Caco-2 (cell line): ENCODE measurements around the gene TMCC1. TPM values are rescaled to one million over a fixed set of nuclear protein-coding genes. Genes with fewer than 3 reads are reported as not detected.

ENCODE experiments used
- BruUV-seq: library from RNA; stranded (reverse); fragments of 400-500 nt; replicated peaks from 2 replicates; lab custom pipeline; 2021; lab: Mats Ljungman, UMichigan
- CTCF ChIA-PET: fragments of 300-600 bp; sonication (Branson Sonifier 250); formaldehyde crosslinking; loops from one replicate; lab custom pipeline; 2022; ENCODE audit warnings: antibody characterized with exemption; lab: Charles Lee
- POLR2A ChIA-PET: fragments of 300-600 bp; sonication (Branson Sonifier 250); formaldehyde crosslinking; loops from one replicate; lab custom pipeline; 2022; ENCODE audit warnings: antibody characterized with exemption; lab: Charles Lee
- DNase-seq, 2 experiments: peaks; one replicate each; pipeline versions ENCODE4 v3.0.0 to v3.0.0-alpha.2; 2020 to 2022
- H3K27me3 ChIP-seq: replicated peaks from 2 replicates; pipeline ENCODE4 v1.6.0; 2011; ENCODE audit warnings: low read length; ENCODE audit not compliant: control insufficient read depth, insufficient read depth
- H3K36me3 ChIP-seq: 2 replicates; pipeline ENCODE4 v1.5.1; 2011; ENCODE audit warnings: low read length; ENCODE audit not compliant: control insufficient read depth, insufficient read depth
- H3K4me1 ChIP-seq: fragments of 250-450 bp; sonication (Bioruptor Pico); 2 replicates; pipeline ENCODE4 v1.5.1; 2020; ENCODE audit warnings: mild to moderate bottlenecking
- H3K4me3 ChIP-seq: 2 replicates; pipeline ENCODE4 v1.5.1; 2011; ENCODE audit warnings: low read depth, mild to moderate bottlenecking, control low read depth, low read length
- H3K9me3 ChIP-seq: fragments of 250-450 bp; sonication (Bioruptor Pico); 2 replicates; pipeline ENCODE4 v1.5.1; 2020; ENCODE audit warnings: mild to moderate bottlenecking, moderate library complexity
- H3K27ac Mint-ChIP-seq: one replicate; pipeline ENCODE4 v1.8.0; 2022; ENCODE audit warnings: mixed read lengths; ENCODE audit not compliant: unreplicated experiment
- H3K27me3 Mint-ChIP-seq: one replicate; pipeline ENCODE4 v1.8.0; 2022; ENCODE audit warnings: mixed read lengths; ENCODE audit not compliant: insufficient read depth, unreplicated experiment
- H3K36me3 Mint-ChIP-seq: one replicate; pipeline ENCODE4 v1.8.0; 2022; ENCODE audit warnings: mild to moderate bottlenecking, mixed read lengths; ENCODE audit not compliant: insufficient read depth, unreplicated experiment
- H3K4me1 Mint-ChIP-seq: one replicate; pipeline ENCODE4 v1.8.0; 2022; ENCODE audit warnings: low read depth, mixed read lengths; ENCODE audit not compliant: unreplicated experiment
- H3K4me3 Mint-ChIP-seq: one replicate; pipeline ENCODE4 v1.8.0; 2022; ENCODE audit warnings: mild to moderate bottlenecking, moderate library complexity, mixed read lengths; ENCODE audit not compliant: unreplicated experiment
- H3K9me3 Mint-ChIP-seq: one replicate; pipeline ENCODE4 v1.8.0; 2022; ENCODE audit warnings: mixed read lengths; ENCODE audit not compliant: unreplicated experiment
- CTCF ChIP-seq, 2 experiments: fragments of 200-600 bp in 1 of 2; IDR thresholded peaks; 1 replicate in 1 of 2; 2 replicates in 1 of 2; pipeline versions ENCODE4 v1.5.1 to v1.8.0; 2011 to 2022; ENCODE audit warnings: antibody characterized with exemption in 1 of 2, control low read depth in 1 of 2, inconsistent platforms in 1 of 2, low read depth in 1 of 2, low read length in 1 of 2, mild to moderate bottlenecking in 1 of 2, moderate library complexity in 1 of 2; ENCODE audit not compliant: insufficient read depth in 1 of 2, severe bottlenecking in 1 of 2, unreplicated experiment in 1 of 2
- intact Hi-C: fragments of 100-400 bp; cut with micrococcal nuclease; formaldehyde crosslinking; loops from one replicate; pipeline ENCODE4 v1.10.0; 2022; ENCODE audit not compliant: unreplicated experiment
- total RNA-seq: library from RNA; stranded (reverse); gene quantifications from 2 replicates; pipeline ENCODE4 v1.2.3, GENCODE V29; 2022

Gene TMCC1
- total RNA-seq, 1 experiment from 2014 or later: 27.8 TPM

- peaks cover 15% of the 10 kb centered on the region for H3K4me1 ChIP-seq
- POLR2A ChIA-PET: interaction anchor here (0.6 to 0.7 kb wide), 2 partner anchors 19 to 207 kb away, joined by 3 to 6 read pairs; no protein-coding TSS in a partner anchor
- DNase-seq: no peak
- no peaks in the 10 kb centered on the region for H3K9me3 ChIP-seq
- CTCF ChIA-PET: interaction anchor here (0.7 to 3.3 kb wide), 4 partner anchors 67 to 242 kb away, joined by 3 to 38 read pairs (median 11); no protein-coding TSS in a partner anchor
- Mint-ChIP-seq H3K4me3 (peak overlapping the region; percentile 97), H3K27ac (peak overlapping the region; percentile 76), H3K27me3 (no peaks in the 10 kb centered on the region), H3K4me1 (peaks cover 11% of the 10 kb centered on the region), H3K36me3 (peaks cover 20% of the 10 kb centered on the region), H3K9me3 (no peaks in the 10 kb centered on the region)
- H3K27me3 ChIP-seq: no peaks in the 10 kb centered on the region
- H3K4me3 ChIP-seq: no peak overlapping the region
- intact Hi-C loops: loop anchor here (5.0 kb wide), 1 partner anchor 243 kb away; no protein-coding TSS in a partner anchor
- H3K36me3 ChIP-seq: no peaks in the 10 kb centered on the region
- BruUV-seq: no TSS peak
- no peak for TF ChIP-seq CTCF (IDR thresholded peaks at IDR 0.05; ENCODE audit: insufficient read depth in 1 of 2, low read depth in 1 of 2, low read length in 1 of 2, severe bottlenecking in 1 of 2, unreplicated experiment in 1 of 2)
Measured at GRCh38 chr3:129625072-129625874, 268.2 kb downstream of the TMCC1 start.

- DNase-seq: no peak
- peaks cover 11% of the 10 kb centered on the region for H3K4me1 Mint-ChIP-seq
- no peak overlapping the region for H3K4me3 ChIP-seq
- TF ChIP-seq CTCF (IDR thresholded peaks at IDR 0.05; ENCODE audit: insufficient read depth in 1 of 2, low read depth in 1 of 2, low read length in 1 of 2, severe bottlenecking in 1 of 2, unreplicated experiment in 1 of 2): no peak
- H3K4me3 Mint-ChIP-seq: no peak overlapping the region
- no TSS peak for BruUV-seq
- intact Hi-C loops: loop anchor here (5.0 kb wide), 1 partner anchor 242 kb away; no protein-coding TSS in a partner anchor
- H3K9me3 Mint-ChIP-seq: no peaks in the 10 kb centered on the region
- ChIA-PET CTCF (interaction anchor here (0.6 kb wide), 1 partner anchor 204 kb away, joined by 6 read pairs; no protein-coding TSS in a partner anchor), POLR2A (no interaction called here)
- H3K9me3 ChIP-seq: no peaks in the 10 kb centered on the region
- H3K36me3 ChIP-seq: no peaks in the 10 kb centered on the region
- no peak overlapping the region for H3K27ac Mint-ChIP-seq
- no peaks in the 10 kb centered on the region for H3K27me3 ChIP-seq
- H3K36me3 Mint-ChIP-seq: peaks cover 20% of the 10 kb centered on the region
- peaks cover 15% of the 10 kb centered on the region for H3K4me1 ChIP-seq
- no peaks in the 10 kb centered on the region for H3K27me3 Mint-ChIP-seq
Measured at GRCh38 chr3:129624347-129625071, 269.0 kb downstream of the TMCC1 start.

- Mint-ChIP-seq H3K4me3 (no peak overlapping the region), H3K27ac (no peak overlapping the region), H3K4me1 (peaks cover 11% of the 10 kb centered on the region), H3K27me3 (no peaks in the 10 kb centered on the region), H3K36me3 (peaks cover 20% of the 10 kb centered on the region), H3K9me3 (no peaks in the 10 kb centered on the region)
- CTCF ChIA-PET: no interaction called here
- no peaks in the 10 kb centered on the region for H3K9me3 ChIP-seq
- POLR2A ChIA-PET: no interaction called here
- DNase-seq: no peak
- BruUV-seq: no TSS peak
- TF ChIP-seq CTCF (IDR thresholded peaks at IDR 0.05; ENCODE audit: insufficient read depth in 1 of 2, low read depth in 1 of 2, low read length in 1 of 2, severe bottlenecking in 1 of 2, unreplicated experiment in 1 of 2): no peak
- H3K36me3 ChIP-seq: no peaks in the 10 kb centered on the region
- H3K4me1 ChIP-seq: peaks cover 15% of the 10 kb centered on the region
- intact Hi-C loops: no loop called here
- H3K27me3 ChIP-seq: no peaks in the 10 kb centered on the region
- H3K4me3 ChIP-seq: no peak overlapping the region
Measured at GRCh38 chr3:129623447-129624118, 269.9 kb downstream of the TMCC1 start.
